Neural progenitor cell (in vitro differentiated cells): ENCODE results near the gene LMBR1L.

Experiments used
- CTCF ChIP-seq: fragments of 200-600 bp; sonication (generic); IDR thresholded peaks from 2 replicates; pipeline ENCODE4 v1.5.1; 2017; ENCODE audit warnings: antibody characterized with exemption, mild to moderate bottlenecking
- EZH2 ChIP-seq: fragments of 200-600 bp; sonication (generic); IDR thresholded peaks from 2 replicates; pipeline ENCODE4 v1.6.1; 2017; ENCODE audit warnings: antibody characterized with exemption, mild to moderate bottlenecking, moderate library complexity
- EZH2phosphoT487 ChIP-seq: fragments of 200-600 bp; sonication (generic); IDR thresholded peaks from 2 replicates; pipeline ENCODE4 v1.6.1; 2017; ENCODE audit warnings: antibody characterized with exemption

- TF ChIP-seq CTCF (no peak), EZH2 (no peak), EZH2phosphoT487 (no peak)
Measured at GRCh38 chr12:49104822-49105221, 5.8 kb downstream of the LMBR1L start.
